Stomach (tissue), 9 donors: ENCODE data around the gene CCDC152. TPM values are rescaled to one million over a fixed set of nuclear protein-coding genes. Genes with fewer than 3 reads are reported as not detected.

Source experiments
- DNase-seq, 2 donors: peaks; one replicate each; pipeline versions ENCODE4 v3.0.0 to v3.0.0-alpha.2; 2013 to 2019
- H3K27ac ChIP-seq, 5 donors: fragments of 200-600 bp in 4 of 5; sonication (generic) in 4 of 5; one replicate each; pipeline ENCODE4 v1.5.1; 2013 to 2019; ENCODE audit warnings: mild to moderate bottlenecking in 1 of 5, moderate library complexity in 1 of 5
- H3K27me3 ChIP-seq, 3 donors: fragments of 200-600 bp; sonication (generic); one replicate each; pipeline ENCODE4 v1.5.1; 2017 to 2019; ENCODE audit warnings: mixed run types in 1 of 3
- H3K36me3 ChIP-seq, 4 donors: fragments of 200-600 bp; sonication (generic); 1 replicate in 3 of 4; 2 replicates in 1 of 4; pipeline ENCODE4 v1.5.1; 2016 to 2019
- H3K4me1 ChIP-seq, 4 donors: fragments of 200-600 bp; sonication (generic); one replicate each; pipeline ENCODE4 v1.5.1; 2016 to 2019
- H3K4me3 ChIP-seq, 4 donors: fragments of 200-600 bp; sonication (generic) in 3 of 4; one replicate each; pipeline ENCODE4 v1.5.1; 2016 to 2019; ENCODE audit warnings: mild to moderate bottlenecking in 1 of 4
- H3K9me3 ChIP-seq, 4 donors: fragments of 200-600 bp; sonication (generic); one replicate each; pipeline ENCODE4 v1.5.1; 2016 to 2019
- CTCF ChIP-seq, 7 experiments: fragments of 450-650 bp in 4 of 7; fragments of 200-600 bp in 3 of 7; sonication (generic) in 3 of 7; IDR thresholded peaks; one replicate each; pipeline ENCODE4 v1.5.1; 2016 to 2019; ENCODE audit warnings: antibody characterized with exemption in 7 of 7, control low read depth in 2 of 7, mild to moderate bottlenecking in 1 of 7
- EP300 ChIP-seq: sonication (generic); formaldehyde crosslinking; IDR thresholded peaks from one replicate; pipeline ENCODE4 v1.6.1; 2017; ENCODE audit warnings: antibody characterized with exemption
- POLR2A ChIP-seq, 4 donors: fragments of 450-650 bp; IDR thresholded peaks; one replicate each; pipeline ENCODE4 v1.6.1; 2016; ENCODE audit warnings: antibody characterized with exemption in 4 of 4, control low read depth in 2 of 4, mild to moderate bottlenecking in 1 of 4, moderate library complexity in 1 of 4
- POLR2AphosphoS5 ChIP-seq, 3 donors: sonication (generic); formaldehyde crosslinking; IDR thresholded peaks; one replicate each; pipeline ENCODE4 v1.6.1; 2016; ENCODE audit warnings: antibody characterized with exemption in 3 of 3
- WGBS, 5 donors: extraction: QIAGEN DNeasy Blood & Tissue Kit in 3 of 5; methylation state at CpG; one replicate each; pipeline versions ENCODE4 v1.1.5 to v1.1.7; 2013 to 2018; 5-methylcytosine and 5-hydroxymethylcytosine counted together
- intact Hi-C: fragments of 100-400 bp; cut with DNase I; formaldehyde crosslinking; loops from one replicate; pipeline ENCODE4 v1.15.1; 2023; ENCODE audit warnings: low total_unique reads
- polyA plus RNA-seq, 3 donors: library from polyadenylated mRNA; stranded (reverse); fragments of 200-250 nt; gene quantifications; one replicate each; pipeline ENCODE4 v1.2.3, GENCODE V29; 2013
- total RNA-seq, 5 donors: library from RNA; depleted of rRNA; stranded (reverse); fragments of >200 nt; gene quantifications; one replicate each; pipeline versions ENCODE4 v1.1.0 to v1.2.3, GENCODE V29; 2014 to 2016
- donor health status: healthy with polysubstance abuse.
- donor health status: Bipolar disorder and iron deficiency.
- donor health status: healthy.

Gene CCDC152
- total and polyA plus RNA-seq, 8 donors: 0.68 to 15.2 (median 1.3) TPM; not detected in 2

GRCh38 chr5:42787845-42788244, 31.2 kb downstream of the CCDC152 start:
- intact Hi-C loops: no loop called here
- Histone ChIP-seq H3K27ac (no peak overlapping the region), H3K27me3 (no peaks in the 10 kb centered on the region), H3K4me3 (no peak overlapping the region), H3K9me3 (peaks cover 0 to 29% (median 17%) of the 10 kb centered on the region in 4 donors), H3K36me3 (no peaks in the 10 kb centered on the region), H3K4me1 (no peaks in the 10 kb centered on the region)
- no peak for DNase-seq
- TF ChIP-seq CTCF (IDR thresholded peaks at IDR 0.05): no peak
- no peak for TF ChIP-seq POLR2AphosphoS5 (IDR thresholded peaks at IDR 0.05)
- no peak for TF ChIP-seq EP300
- 72 to 91% (median 78%) methylated on average over 1 of the region's 1 CpG for WGBS, 5 donors

GRCh38 chr5:42791151-42791550, 34.5 kb downstream of the CCDC152 start:
- Histone ChIP-seq H3K9me3 (peaks cover 0 to 20% (median 12%) of the 10 kb centered on the region in 4 donors), H3K36me3 (no peaks in the 10 kb centered on the region), H3K4me3 (no peak overlapping the region), H3K27me3 (no peaks in the 10 kb centered on the region), H3K4me1 (no peaks in the 10 kb centered on the region), H3K27ac (no peak overlapping the region)
- DNase-seq: no peak
- TF ChIP-seq EP300 (no peak), POLR2A (IDR thresholded peaks at IDR 0.05) (no peak), POLR2AphosphoS5 (IDR thresholded peaks at IDR 0.05) (no peak), CTCF (IDR thresholded peaks at IDR 0.05) (no peak)
- intact Hi-C loops: no loop called here

- no peak for TF ChIP-seq EP300
- TF ChIP-seq POLR2AphosphoS5 (IDR thresholded peaks at IDR 0.05): no peak
- TF ChIP-seq CTCF (IDR thresholded peaks at IDR 0.05): no peak
- TF ChIP-seq POLR2A (IDR thresholded peaks at IDR 0.05): no peak
- WGBS, 5 donors: 84 to 90% (median 85%) methylated on average over 6 of the region's 6 CpGs
- no peaks in the 10 kb centered on the region for H3K4me1 ChIP-seq
- no peak overlapping the region for H3K4me3 ChIP-seq
- no peaks in the 10 kb centered on the region for H3K9me3 ChIP-seq
- no peak overlapping the region for H3K27ac ChIP-seq
- intact Hi-C loops: no loop called here
- peak in 1 of 2 donors; percentile 26 for DNase-seq
- no peaks in the 10 kb centered on the region for H3K27me3 ChIP-seq
- peaks cover 10 to 41% (median 40%) of the 10 kb centered on the region in 4 donors for H3K36me3 ChIP-seq
Measured at GRCh38 chr5:42798284-42799240, 41.9 kb downstream of the CCDC152 start.

- TF ChIP-seq POLR2AphosphoS5 (IDR thresholded peaks at IDR 0.05): no peak
- no peak for DNase-seq
- no peak overlapping the region for H3K4me3 ChIP-seq
- peaks cover 10 to 48% (median 47%) of the 10 kb centered on the region in 4 donors for H3K36me3 ChIP-seq
- H3K27me3 ChIP-seq: no peaks in the 10 kb centered on the region
- no peaks in the 10 kb centered on the region for H3K4me1 ChIP-seq
- no peaks in the 10 kb centered on the region for H3K9me3 ChIP-seq
- H3K27ac ChIP-seq: no peak overlapping the region
- intact Hi-C loops: no loop called here
Measured at GRCh38 chr5:42799241-42799608, 42.6 kb downstream of the CCDC152 start.

GRCh38 chr5:42799668-42800114, 43.1 kb downstream of the CCDC152 start:
- no peak for TF ChIP-seq CTCF (IDR thresholded peaks at IDR 0.05)
- TF ChIP-seq POLR2AphosphoS5 (IDR thresholded peaks at IDR 0.05): no peak
- no peak for TF ChIP-seq POLR2A (IDR thresholded peaks at IDR 0.05)
- TF ChIP-seq EP300: no peak
- DNase-seq: no peak
- intact Hi-C loops: no loop called here
- no peak overlapping the region for H3K27ac ChIP-seq
- 91 to 95% (median 92%) methylated on average over 9 of the region's 9 CpGs for WGBS, 5 donors
- H3K9me3 ChIP-seq: no peaks in the 10 kb centered on the region
- peaks cover 10 to 52% (median 51%) of the 10 kb centered on the region in 4 donors for H3K36me3 ChIP-seq
- H3K27me3 ChIP-seq: no peaks in the 10 kb centered on the region
- no peaks in the 10 kb centered on the region for H3K4me1 ChIP-seq
- no peak overlapping the region for H3K4me3 ChIP-seq
